Activated naive CD4-positive, alpha-beta T cell treated with anti-CD3 and anti-CD28 coated beads, Interleukin-2, amount 10 ng/mL, durations not matched to agents 7 days and 5 days (primary cell): ENCODE measurements around the gene GALNT10.

Source experiments
- CTCF ChIA-PET: fragments of 350-600 bp; sonication (Branson Sonifier 250); formaldehyde crosslinking; loops from one replicate; lab custom pipeline; 2021; ENCODE audit warnings: antibody characterized with exemption; lab: Charles Lee
- DNase-seq: peaks from one replicate; pipeline ENCODE4 v3.0.0-alpha.2; 2020
- H3K27ac Mint-ChIP-seq: one replicate; pipeline ENCODE4 v1.8.0; 2021; ENCODE audit warnings: mild to moderate bottlenecking, moderate library complexity, mixed read lengths
- H3K27me3 Mint-ChIP-seq: one replicate; pipeline ENCODE4 v1.8.0; 2021; ENCODE audit warnings: mild to moderate bottlenecking, mixed read lengths
- H3K36me3 Mint-ChIP-seq: one replicate; pipeline ENCODE4 v1.8.0; 2021; ENCODE audit warnings: mixed read lengths
- H3K4me1 Mint-ChIP-seq: one replicate; pipeline ENCODE4 v1.8.0; 2021; ENCODE audit warnings: mixed read lengths
- H3K4me3 Mint-ChIP-seq: one replicate; pipeline ENCODE4 v1.8.0; 2021; ENCODE audit warnings: mild to moderate bottlenecking, moderate library complexity, mixed read lengths
- H3K9me3 Mint-ChIP-seq: one replicate; pipeline ENCODE4 v1.8.0; 2021; ENCODE audit warnings: mixed read lengths

The GALNT10 gene

GRCh38 chr5:154238776-154239481, 48.4 kb downstream of the GALNT10 start:
- H3K4me3 Mint-ChIP-seq = no peak overlapping the region
- no peaks in the 10 kb centered on the region for H3K9me3 Mint-ChIP-seq
- DNase-seq = no peak
- H3K27me3 Mint-ChIP-seq = no peaks in the 10 kb centered on the region
- CTCF ChIA-PET = interaction anchor here (1.6 to 5.5 kb wide), 4 partner anchors 47 to 274 kb away, joined by 3 to 54 read pairs (median 25); partner anchors contain the start of gene GALNT10
- no peak overlapping the region for H3K27ac Mint-ChIP-seq
- H3K4me1 Mint-ChIP-seq = peaks cover 14% of the 10 kb centered on the region
- H3K36me3 Mint-ChIP-seq = no peaks in the 10 kb centered on the region

- Mint-ChIP-seq H3K4me1 (peaks cover 14% of the 10 kb centered on the region), H3K4me3 (no peak overlapping the region), H3K27ac (no peak overlapping the region), H3K9me3 (no peaks in the 10 kb centered on the region), H3K27me3 (no peaks in the 10 kb centered on the region), H3K36me3 (no peaks in the 10 kb centered on the region)
- CTCF ChIA-PET = interaction anchor here (1.4 to 1.7 kb wide), 2 partner anchors 43 to 164 kb away, joined by 3 to 4 read pairs; no protein-coding TSS in a partner anchor
- no peak for DNase-seq
Measured at GRCh38 chr5:154240595-154240994, 50.1 kb downstream of the GALNT10 start.

- DNase-seq = no peak
- Mint-ChIP-seq H3K9me3 (no peaks in the 10 kb centered on the region), H3K4me3 (no peak overlapping the region), H3K4me1 (peaks cover 13% of the 10 kb centered on the region), H3K27ac (no peak overlapping the region), H3K27me3 (no peaks in the 10 kb centered on the region), H3K36me3 (no peaks in the 10 kb centered on the region)
- CTCF ChIA-PET = interaction anchor here (1.7 kb wide), 1 partner anchor 164 kb away, joined by 4 read pairs; no protein-coding TSS in a partner anchor
Measured at GRCh38 chr5:154241021-154241420, 50.5 kb downstream of the GALNT10 start.

- no peak overlapping the region for H3K27ac Mint-ChIP-seq
- no peak overlapping the region for H3K4me3 Mint-ChIP-seq
- DNase-seq = no peak
- H3K36me3 Mint-ChIP-seq = no peaks in the 10 kb centered on the region
- H3K4me1 Mint-ChIP-seq = peaks cover 3% of the 10 kb centered on the region
- no peaks in the 10 kb centered on the region for H3K9me3 Mint-ChIP-seq
- no peaks in the 10 kb centered on the region for H3K27me3 Mint-ChIP-seq
- CTCF ChIA-PET = interaction anchor here (1.1 to 2.4 kb wide), 2 partner anchors 45 to 170 kb away, joined by 3 to 7 read pairs; no protein-coding TSS in a partner anchor
Measured at GRCh38 chr5:154242442-154242841, 51.9 kb downstream of the GALNT10 start.

- H3K27ac Mint-ChIP-seq = no peak overlapping the region
- no peaks in the 10 kb centered on the region for H3K36me3 Mint-ChIP-seq
- H3K4me1 Mint-ChIP-seq = peaks cover 3% of the 10 kb centered on the region
Measured at GRCh38 chr5:154242964-154243376, 52.4 kb downstream of the GALNT10 start.

GRCh38 chr5:154243736-154244135, 53.2 kb downstream of the GALNT10 start:
- Mint-ChIP-seq H3K4me3 (no peak overlapping the region), H3K4me1 (peaks cover 3% of the 10 kb centered on the region), H3K9me3 (no peaks in the 10 kb centered on the region), H3K27me3 (no peaks in the 10 kb centered on the region), H3K27ac (no peak overlapping the region), H3K36me3 (no peaks in the 10 kb centered on the region)
- CTCF ChIA-PET = interaction anchor here (2.4 kb wide), 1 partner anchor 171 kb away, joined by 7 read pairs; no protein-coding TSS in a partner anchor
- DNase-seq = no peak

More at GRCh38 chr5:154242964-154243376, 52.4 kb downstream of the GALNT10 start:
- no peaks in the 10 kb centered on the region for H3K27me3 Mint-ChIP-seq
- no peak for DNase-seq
- H3K4me3 Mint-ChIP-seq = no peak overlapping the region
- no peaks in the 10 kb centered on the region for H3K9me3 Mint-ChIP-seq
- CTCF ChIA-PET = interaction anchor here (1.1 to 2.4 kb wide), 2 partner anchors 46 to 170 kb away, joined by 3 to 7 read pairs; no protein-coding TSS in a partner anchor

- no peaks in the 10 kb centered on the region for H3K4me1 Mint-ChIP-seq
- no peaks in the 10 kb centered on the region for H3K9me3 Mint-ChIP-seq
- no peaks in the 10 kb centered on the region for H3K36me3 Mint-ChIP-seq
- no peak overlapping the region for H3K27ac Mint-ChIP-seq
- no peak overlapping the region for H3K4me3 Mint-ChIP-seq
- no peaks in the 10 kb centered on the region for H3K27me3 Mint-ChIP-seq
- CTCF ChIA-PET = interaction anchor here (1.1 kb wide), 1 partner anchor 8 kb away, joined by 5 read pairs; no protein-coding TSS in a partner anchor
- DNase-seq = no peak
Measured at GRCh38 chr5:154244476-154244875, 53.9 kb downstream of the GALNT10 start.

- H3K9me3 Mint-ChIP-seq = peaks cover 1% of the 10 kb centered on the region
- no peak overlapping the region for H3K4me3 Mint-ChIP-seq
- CTCF ChIA-PET = no interaction called here
- H3K36me3 Mint-ChIP-seq = peaks cover 1% of the 10 kb centered on the region
- H3K27me3 Mint-ChIP-seq = no peaks in the 10 kb centered on the region
- no peaks in the 10 kb centered on the region for H3K4me1 Mint-ChIP-seq
- no peak overlapping the region for H3K27ac Mint-ChIP-seq
- DNase-seq = no peak
Measured at GRCh38 chr5:154248691-154249090, 58.2 kb downstream of the GALNT10 start.

GRCh38 chr5:154249826-154250225, 59.3 kb downstream of the GALNT10 start:
- H3K36me3 Mint-ChIP-seq = peaks cover 9% of the 10 kb centered on the region
- H3K9me3 Mint-ChIP-seq = peaks cover 2% of the 10 kb centered on the region
- no peak overlapping the region for H3K4me3 Mint-ChIP-seq
- no peaks in the 10 kb centered on the region for H3K4me1 Mint-ChIP-seq
- CTCF ChIA-PET = interaction anchor here (0.6 kb wide), 1 partner anchor 56 kb away, joined by 3 read pairs; no protein-coding TSS in a partner anchor
- DNase-seq = no peak
- H3K27ac Mint-ChIP-seq = no peak overlapping the region
- no peaks in the 10 kb centered on the region for H3K27me3 Mint-ChIP-seq

GRCh38 chr5:154251529-154251928, 61.0 kb downstream of the GALNT10 start:
- Mint-ChIP-seq H3K36me3 (peaks cover 11% of the 10 kb centered on the region), H3K27me3 (no peaks in the 10 kb centered on the region), H3K4me1 (no peaks in the 10 kb centered on the region), H3K4me3 (no peak overlapping the region), H3K9me3 (peaks cover 2% of the 10 kb centered on the region), H3K27ac (no peak overlapping the region)
- DNase-seq = no peak
- CTCF ChIA-PET = no interaction called here

GRCh38 chr5:154253807-154254206, 63.3 kb downstream of the GALNT10 start:
- Mint-ChIP-seq H3K4me1 (no peaks in the 10 kb centered on the region), H3K27ac (no peak overlapping the region), H3K4me3 (no peak overlapping the region), H3K27me3 (no peaks in the 10 kb centered on the region), H3K36me3 (peaks cover 11% of the 10 kb centered on the region), H3K9me3 (peaks cover 2% of the 10 kb centered on the region)
- CTCF ChIA-PET = interaction anchor here (1.0 kb wide), 1 partner anchor 57 kb away, joined by 3 read pairs; no protein-coding TSS in a partner anchor
- DNase-seq = no peak

- peaks cover 2% of the 10 kb centered on the region for H3K9me3 Mint-ChIP-seq
- CTCF ChIA-PET = no interaction called here
- H3K4me3 Mint-ChIP-seq = no peak overlapping the region
- H3K36me3 Mint-ChIP-seq = peaks cover 13% of the 10 kb centered on the region
- no peaks in the 10 kb centered on the region for H3K4me1 Mint-ChIP-seq
- no peak for DNase-seq
- no peak overlapping the region for H3K27ac Mint-ChIP-seq
- H3K27me3 Mint-ChIP-seq = no peaks in the 10 kb centered on the region
Measured at GRCh38 chr5:154254896-154255295, 64.4 kb downstream of the GALNT10 start.

GRCh38 chr5:154257046-154257445, 66.5 kb downstream of the GALNT10 start:
- H3K4me3 Mint-ChIP-seq = no peak overlapping the region
- H3K9me3 Mint-ChIP-seq = peaks cover 2% of the 10 kb centered on the region
- H3K27ac Mint-ChIP-seq = no peak overlapping the region
- no peaks in the 10 kb centered on the region for H3K27me3 Mint-ChIP-seq
- peaks cover 13% of the 10 kb centered on the region for H3K36me3 Mint-ChIP-seq
- no peaks in the 10 kb centered on the region for H3K4me1 Mint-ChIP-seq
- CTCF ChIA-PET = no interaction called here
- DNase-seq = no peak

GRCh38 chr5:154258531-154259217, 68.1 kb downstream of the GALNT10 start:
- CTCF ChIA-PET = no interaction called here
- DNase-seq = no peak
- H3K4me1 Mint-ChIP-seq = no peaks in the 10 kb centered on the region
- H3K27ac Mint-ChIP-seq = no peak overlapping the region
- H3K36me3 Mint-ChIP-seq = peaks cover 21% of the 10 kb centered on the region
- no peak overlapping the region for H3K4me3 Mint-ChIP-seq
- H3K9me3 Mint-ChIP-seq = peaks cover 1% of the 10 kb centered on the region
- no peaks in the 10 kb centered on the region for H3K27me3 Mint-ChIP-seq
